GM23248 (cell line): ENCODE measurements around the gene KNTC1. TPM values are rescaled to one million over a fixed set of nuclear protein-coding genes. Genes with fewer than 3 reads are reported as not detected.
"Not testable (repeated sequence)": the region's sequence is repeated elsewhere in the genome, so short reads cannot be mapped to it uniquely, and the experiment has no call there.

ENCODE experiments used
- DNase-seq: peaks from one replicate; pipeline ENCODE4 v3.0.0-alpha.2; 2015
- H2AFZ ChIP-seq: fragments of 200-600 bp; sonication (generic); 2 replicates; pipeline ENCODE4 v1.6.1; 2016; ENCODE audit warnings: antibody characterized with exemption
- H3F3A ChIP-seq: fragments of 200-600 bp; sonication (generic); 2 replicates; pipeline ENCODE4 v1.6.1; 2016; ENCODE audit warnings: mild to moderate bottlenecking, antibody characterized with exemption, mixed run types; ENCODE audit not compliant: insufficient read depth
- H3K27ac ChIP-seq: fragments of 200-600 bp; sonication (generic); 2 replicates; pipeline ENCODE4 v1.5.1; 2016; ENCODE audit warnings: mild to moderate bottlenecking
- H3K27me3 ChIP-seq: fragments of 200-600 bp; sonication (generic); replicated peaks from 2 replicates; pipeline ENCODE4 v1.6.1; 2016; ENCODE audit warnings: mild to moderate bottlenecking; ENCODE audit not compliant: insufficient read depth
- H3K36me3 ChIP-seq: fragments of 200-600 bp; sonication (generic); 2 replicates; pipeline ENCODE4 v1.6.1; 2016; ENCODE audit warnings: low read depth, mild to moderate bottlenecking
- H3K4me1 ChIP-seq: fragments of 200-600 bp; sonication (generic); 2 replicates; pipeline ENCODE4 v1.6.1; 2016; ENCODE audit warnings: mild to moderate bottlenecking; ENCODE audit not compliant: insufficient read depth
- H3K4me2 ChIP-seq: fragments of 200-600 bp; sonication (generic); one replicate; pipeline ENCODE4 v1.6.1; 2016; ENCODE audit warnings: mild to moderate bottlenecking; ENCODE audit not compliant: unreplicated experiment
- H3K4me3 ChIP-seq: fragments of 200-600 bp; sonication (generic); 2 replicates; pipeline ENCODE4 v1.5.1; 2016; ENCODE audit warnings: mild to moderate bottlenecking
- H3K79me2 ChIP-seq: fragments of 200-600 bp; sonication (generic); 2 replicates; pipeline ENCODE4 v1.6.1; 2016; ENCODE audit warnings: mild to moderate bottlenecking; ENCODE audit not compliant: insufficient read depth
- H3K9ac ChIP-seq: fragments of 200-600 bp; sonication (generic); 2 replicates; pipeline ENCODE4 v1.6.1; 2016; ENCODE audit warnings: mild to moderate bottlenecking
- H3K9me2 ChIP-seq: fragments of 200-600 bp; sonication (generic); 2 replicates; pipeline ENCODE4 v1.6.1; 2016; ENCODE audit warnings: mixed run types, mild to moderate bottlenecking, moderate library complexity; ENCODE audit not compliant: insufficient read depth
- H3K9me3 ChIP-seq: fragments of 200-600 bp; sonication (generic); one replicate; pipeline ENCODE4 v1.6.1; 2017; ENCODE audit warnings: low read depth
- H4K20me1 ChIP-seq: fragments of 200-600 bp; sonication (generic); 2 replicates; pipeline ENCODE4 v1.6.0; 2016; ENCODE audit not compliant: insufficient read depth
- EZH2 ChIP-seq: fragments of 200-600 bp; sonication (generic); IDR thresholded peaks from 2 replicates; pipeline ENCODE4 v1.6.1; 2018; ENCODE audit warnings: antibody characterized with exemption, mild to moderate bottlenecking; ENCODE audit not compliant: insufficient read depth, poor library complexity, severe bottlenecking
- EZH2phosphoT487 ChIP-seq: fragments of 200-600 bp; sonication (generic); IDR thresholded peaks from 2 replicates; pipeline ENCODE4 v1.6.1; 2018; ENCODE audit warnings: antibody characterized with exemption, moderate library complexity, mild to moderate bottlenecking, low read depth; ENCODE audit not compliant: insufficient read depth
- WGBS, 2 experiments: methylation state at CpG; one replicate each; pipeline ENCODE4 v1.1.6; 2015 to 2017; ENCODE audit warnings: low lambda C conversion rate in 2 of 2, low coverage in 1 of 2; ENCODE audit errors: missing lambda C conversion rate in 2 of 2; 5-methylcytosine and 5-hydroxymethylcytosine counted together
- in situ Hi-C: fragments of 300-500 bp; cut with MboI; formaldehyde crosslinking; loops from 2 replicates; pipeline ENCODE4 v1.15.0; 2020
- polyA plus RNA-seq: library from polyadenylated mRNA; unstranded; fragments of >200 nt; fragmentation: Nextera tagmentation; extraction: Ambion mirVana; gene quantifications from 2 replicates; pipeline ENCODE4 v1.2.1, GENCODE V29; 2016
- total RNA-seq: library from RNA; depleted of rRNA; stranded (reverse); fragments of >200 nt; shearing (Covaris generic); gene quantifications from 2 replicates; pipeline ENCODE4 v1.2.3, GENCODE V29; 2014

The KNTC1 gene
- total and polyA plus RNA-seq, 2 experiments from 2014 or later = 8.1 to 15.5 TPM

- no peaks in the 10 kb centered on the region for H3F3A ChIP-seq
- H3K9ac ChIP-seq = no peak overlapping the region
- peak; percentile 84 for DNase-seq
- no peaks in the 10 kb centered on the region for H3K9me3 ChIP-seq
- in situ Hi-C loops = no loop called here
- H3K4me2 ChIP-seq = no peak overlapping the region
- no peaks in the 10 kb centered on the region for H3K36me3 ChIP-seq
- no peaks in the 10 kb centered on the region for H3K27me3 ChIP-seq
- TF ChIP-seq EZH2 (no peak), EZH2phosphoT487 (no peak)
- no peaks in the 10 kb centered on the region for H4K20me1 ChIP-seq
- H3K4me1 ChIP-seq = peaks cover 6% of the 10 kb centered on the region
- H2AFZ ChIP-seq = peak overlapping the region; percentile 57; the same call in 1 of the 2 replicates
- H3K9me2 ChIP-seq = no peaks in the 10 kb centered on the region
- H3K79me2 ChIP-seq = no peaks in the 10 kb centered on the region
- 40 to 44% methylated on average over 8 of the region's 8 CpGs for WGBS, 2 experiments
- H3K27ac ChIP-seq = peak overlapping the region; percentile 16; the same call in 1 of the 2 replicates
- no peak overlapping the region for H3K4me3 ChIP-seq
Measured at GRCh38 chr12:122646517-122647217, 119.6 kb downstream of the KNTC1 start.

GRCh38 chr12:122651520-122652224 is 124.6 kb downstream of the KNTC1 start:
- H4K20me1 ChIP-seq = no peaks in the 10 kb centered on the region
- no peaks in the 10 kb centered on the region for H3K9me3 ChIP-seq
- H3K9ac ChIP-seq = no peak overlapping the region
- in situ Hi-C loops = no loop called here
- no peak overlapping the region for H2AFZ ChIP-seq
- no peaks in the 10 kb centered on the region for H3F3A ChIP-seq
- H3K79me2 ChIP-seq = no peaks in the 10 kb centered on the region
- no peak overlapping the region for H3K4me2 ChIP-seq
- 62 to 75% methylated on average over 8 to 11 of the region's 11 CpGs for WGBS, 2 experiments
- H3K27me3 ChIP-seq = no peaks in the 10 kb centered on the region
- TF ChIP-seq EZH2 = no peak
- TF ChIP-seq EZH2phosphoT487 = no peak
- H3K4me3 ChIP-seq = no peak overlapping the region
- no peak overlapping the region for H3K27ac ChIP-seq
- DNase-seq = no peak
- H3K4me1 ChIP-seq = peaks cover under 1% of the 10 kb centered on the region; the same call in 1 of the 2 replicates
- H3K9me2 ChIP-seq = no peaks in the 10 kb centered on the region
- H3K36me3 ChIP-seq = no peaks in the 10 kb centered on the region

- H3K36me3 ChIP-seq, H3K9me2 ChIP-seq, H2AFZ ChIP-seq, H3K79me2 ChIP-seq, H3K27me3 ChIP-seq, H3K9ac ChIP-seq, H4K20me1 ChIP-seq, H3K27ac ChIP-seq, H3K4me3 ChIP-seq, in situ Hi-C loops, DNase-seq, H3K4me2 ChIP-seq, H3K4me1 ChIP-seq, H3F3A ChIP-seq, H3K9me3 ChIP-seq: not testable (repeated sequence)
- 98% methylated on average over 8 of the region's 8 CpGs for WGBS, 2 experiments
Measured at GRCh38 chr12:122653291-122653690, 126.2 kb downstream of the KNTC1 start.

- Histone ChIP-seq H3K27ac (no peak overlapping the region), H3K4me3 (no peak overlapping the region), H4K20me1 (no peaks in the 10 kb centered on the region), H3K9ac (no peak overlapping the region), H3K36me3 (no peaks in the 10 kb centered on the region), H2AFZ (no peak overlapping the region), H3K27me3 (no peaks in the 10 kb centered on the region), H3F3A (no peaks in the 10 kb centered on the region), H3K79me2 (no peaks in the 10 kb centered on the region), H3K4me2 (no peak overlapping the region), H3K9me3 (no peaks in the 10 kb centered on the region), H3K9me2 (no peaks in the 10 kb centered on the region), H3K4me1 (no peaks in the 10 kb centered on the region)
- DNase-seq = no peak
- no peak for TF ChIP-seq EZH2
- TF ChIP-seq EZH2phosphoT487 = no peak
- 97 to 99% methylated on average over 3 of the region's 3 CpGs for WGBS, 2 experiments
- in situ Hi-C loops = no loop called here
Measured at GRCh38 chr12:122656298-122656697, 129.2 kb downstream of the KNTC1 start.
